PC-9 (cell line): Measurements from ENCODE around the gene TPRKB. TPM values are rescaled to one million over a fixed set of nuclear protein-coding genes. Genes with fewer than 3 reads are reported as not detected.

ENCODE experiments used
- BruUV-seq: library from RNA; stranded (reverse); fragments of 400-500 nt; replicated peaks from 2 replicates; lab custom pipeline; 2021; lab: Mats Ljungman, UMichigan
- CTCF ChIA-PET: fragments of 300-600 bp; sonication (Branson Sonifier 250); formaldehyde crosslinking; loops from one replicate; lab custom pipeline; 2022; ENCODE audit warnings: antibody characterized with exemption; lab: Charles Lee
- POLR2A ChIA-PET: fragments of 300-600 bp; sonication (Branson Sonifier 250); formaldehyde crosslinking; loops from one replicate; lab custom pipeline; 2022; ENCODE audit warnings: antibody characterized with exemption; ENCODE audit not compliant: unreplicated experiment; lab: Charles Lee
- DNase-seq, 2 experiments: peaks; one replicate each; pipeline versions ENCODE4 v3.0.0 to v3.0.0-alpha.2; 2015 to 2022; ENCODE audit warnings: mixed read lengths in 1 of 2
- H2AFZ ChIP-seq: fragments of 200-600 bp; sonication (generic); 2 replicates; pipeline ENCODE4 v1.8.1; 2017; ENCODE audit warnings: antibody characterized with exemption
- H3F3A ChIP-seq: fragments of 200-600 bp; sonication (generic); 2 replicates; pipeline ENCODE4 v1.8.1; 2017; ENCODE audit warnings: antibody characterized with exemption, mild to moderate bottlenecking, low read depth; ENCODE audit not compliant: insufficient read depth
- H3K27ac ChIP-seq: fragments of 200-600 bp; sonication (generic); 2 replicates; pipeline ENCODE4 v1.6.1; 2016; ENCODE audit warnings: mixed run types
- H3K27me3 ChIP-seq: fragments of 200-600 bp; sonication (generic); 2 replicates; pipeline ENCODE4 v1.6.1; 2016; ENCODE audit warnings: low read depth, mixed run types; ENCODE audit not compliant: insufficient read depth
- H3K36me3 ChIP-seq: fragments of 200-600 bp; sonication (generic); 2 replicates; pipeline ENCODE4 v1.6.1; 2016; ENCODE audit warnings: low read depth, mixed run types
- H3K4me1 ChIP-seq: fragments of 200-600 bp; sonication (generic); replicated peaks from 2 replicates; pipeline ENCODE4 v1.6.1; 2016; ENCODE audit warnings: mixed run types; ENCODE audit not compliant: insufficient read depth
- H3K4me2 ChIP-seq: fragments of 200-600 bp; sonication (generic); 2 replicates; pipeline ENCODE4 v1.6.1; 2017; ENCODE audit warnings: mixed run types
- H3K4me3 ChIP-seq: fragments of 200-600 bp; sonication (generic); 2 replicates; pipeline ENCODE4 v1.6.1; 2016; ENCODE audit warnings: mixed run types
- H3K79me2 ChIP-seq: fragments of 200-600 bp; sonication (generic); 2 replicates; pipeline ENCODE4 v1.6.1; 2017; ENCODE audit warnings: low read depth, mixed run types
- H3K9me2 ChIP-seq: fragments of 200-600 bp; sonication (generic); 2 replicates; pipeline ENCODE4 v1.8.1; 2017; ENCODE audit warnings: mild to moderate bottlenecking; ENCODE audit not compliant: insufficient read depth
- H3K9me3 ChIP-seq: fragments of 200-600 bp; sonication (generic); 2 replicates; pipeline ENCODE4 v1.8.1; 2016; ENCODE audit warnings: low read depth; ENCODE audit not compliant: insufficient read depth
- H4K20me1 ChIP-seq: fragments of 200-600 bp; sonication (generic); 2 replicates; pipeline ENCODE4 v1.8.1; 2017; ENCODE audit not compliant: insufficient read depth
- EZH2 ChIP-seq: fragments of 200-600 bp; sonication (generic); IDR thresholded peaks from 2 replicates; pipeline ENCODE4 v1.8.0; 2017; ENCODE audit warnings: antibody characterized with exemption, low read depth
- intact Hi-C: fragments of 100-400 bp; cut with micrococcal nuclease; formaldehyde crosslinking; loops from one replicate; pipeline ENCODE4 v1.10.0; 2022; ENCODE audit not compliant: unreplicated experiment
- total RNA-seq: library from RNA; stranded (reverse); gene quantifications from 2 replicates; pipeline ENCODE4 v1.2.3, GENCODE V29; 2021
- TF ChIP-seq, protein P1 (sequence below): fragments of 200-600 bp; sonication (generic); conservative IDR thresholded peaks from 2 replicates; pipeline ENCODE4 v1.6.1; 2017; ENCODE audit warnings: mixed run types, antibody characterized with exemption, mild to moderate bottlenecking, moderate library complexity

Gene TPRKB
- total RNA-seq, 1 experiment from 2014 or later: 33.8 TPM

DNA sequence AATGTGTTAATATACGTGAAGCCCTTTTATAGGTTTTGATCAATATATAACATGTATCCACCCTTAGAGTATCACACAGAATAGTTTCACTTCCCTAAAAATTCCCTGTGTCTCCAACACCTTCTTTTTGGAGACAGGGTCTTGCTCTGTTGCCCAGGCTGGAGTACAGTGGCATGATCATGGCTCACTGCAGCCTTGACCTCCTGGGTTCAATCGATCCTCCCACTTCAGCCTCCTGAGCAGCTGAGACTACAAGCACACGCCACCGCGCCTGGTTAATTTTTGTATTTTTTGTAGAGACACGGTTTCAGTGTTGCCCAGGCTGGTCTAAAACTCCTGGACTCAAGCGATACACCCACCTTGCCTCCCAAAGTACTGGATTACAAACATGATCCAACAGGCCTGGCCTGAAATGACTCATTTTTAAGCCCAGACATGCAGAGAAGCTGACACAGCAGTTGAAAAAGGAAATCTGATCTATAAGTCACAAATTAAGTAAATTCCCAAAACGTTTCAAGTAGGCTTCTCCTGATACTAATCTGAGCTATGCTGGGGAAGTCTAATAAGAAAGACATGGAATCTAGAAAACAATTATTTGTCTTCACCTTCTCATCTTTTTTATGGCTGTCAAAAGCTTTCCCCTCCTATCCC, 39.8 kb upstream of the TPRKB start:
- Histone ChIP-seq H3K79me2 (peaks cover 24% of the 10 kb centered on the region), H3K4me3 (no peak overlapping the region)

DNA sequence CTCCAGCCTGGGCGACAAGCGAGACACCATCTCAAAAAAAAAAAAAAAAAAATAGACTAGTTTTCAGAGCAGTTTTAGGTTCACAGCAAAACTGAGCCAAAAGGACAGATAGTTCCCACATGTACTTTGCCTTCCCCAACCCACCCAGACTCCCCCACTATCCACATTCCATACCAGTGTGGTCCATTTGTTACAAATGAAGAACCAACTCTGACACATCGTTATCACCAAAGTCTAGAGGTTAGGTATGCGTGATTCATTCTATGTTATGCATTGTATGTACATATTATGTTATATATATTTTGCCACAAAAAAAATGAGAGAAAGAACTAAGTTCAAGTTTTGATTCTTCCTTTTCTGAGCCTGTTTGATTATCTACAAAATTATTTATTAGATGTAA, 39.2 kb upstream of the TPRKB start:
- H3K4me1 ChIP-seq: peaks cover 12% of the 10 kb centered on the region
- H3K9me2 ChIP-seq: no peaks in the 10 kb centered on the region
- H3K36me3 ChIP-seq: peaks cover 39% of the 10 kb centered on the region
- BruUV-seq: no TSS peak
- H3K4me2 ChIP-seq: no peak overlapping the region
- TF ChIP-seq EZH2: no peak
- TF ChIP-seq, protein P1, sequence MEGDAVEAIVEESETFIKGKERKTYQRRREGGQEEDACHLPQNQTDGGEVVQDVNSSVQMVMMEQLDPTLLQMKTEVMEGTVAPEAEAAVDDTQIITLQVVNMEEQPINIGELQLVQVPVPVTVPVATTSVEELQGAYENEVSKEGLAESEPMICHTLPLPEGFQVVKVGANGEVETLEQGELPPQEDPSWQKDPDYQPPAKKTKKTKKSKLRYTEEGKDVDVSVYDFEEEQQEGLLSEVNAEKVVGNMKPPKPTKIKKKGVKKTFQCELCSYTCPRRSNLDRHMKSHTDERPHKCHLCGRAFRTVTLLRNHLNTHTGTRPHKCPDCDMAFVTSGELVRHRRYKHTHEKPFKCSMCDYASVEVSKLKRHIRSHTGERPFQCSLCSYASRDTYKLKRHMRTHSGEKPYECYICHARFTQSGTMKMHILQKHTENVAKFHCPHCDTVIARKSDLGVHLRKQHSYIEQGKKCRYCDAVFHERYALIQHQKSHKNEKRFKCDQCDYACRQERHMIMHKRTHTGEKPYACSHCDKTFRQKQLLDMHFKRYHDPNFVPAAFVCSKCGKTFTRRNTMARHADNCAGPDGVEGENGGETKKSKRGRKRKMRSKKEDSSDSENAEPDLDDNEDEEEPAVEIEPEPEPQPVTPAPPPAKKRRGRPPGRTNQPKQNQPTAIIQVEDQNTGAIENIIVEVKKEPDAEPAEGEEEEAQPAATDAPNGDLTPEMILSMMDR: no peak
- DNase-seq: no peak
- no peaks in the 10 kb centered on the region for H3K27me3 ChIP-seq
- intact Hi-C loops: no loop called here
- no peak overlapping the region for H3K4me3 ChIP-seq
- ChIA-PET POLR2A (no interaction called here), CTCF (interaction anchor here (0.6 kb wide), 1 partner anchor 36 kb away, joined by 22 read pairs; no protein-coding TSS in a partner anchor)
- H2AFZ ChIP-seq: no peak overlapping the region
- no peaks in the 10 kb centered on the region for H3K9me3 ChIP-seq
- H3K79me2 ChIP-seq: peaks cover 24% of the 10 kb centered on the region
- peaks cover 4% of the 10 kb centered on the region; the same call in 1 of the 2 replicates for H4K20me1 ChIP-seq
- H3K27ac ChIP-seq: no peak overlapping the region
- no peaks in the 10 kb centered on the region for H3F3A ChIP-seq

More for the DNA sequence above, 39.8 kb upstream of the TPRKB start:
- Histone ChIP-seq H3K4me2 (no peak overlapping the region), H3F3A (no peaks in the 10 kb centered on the region), H3K9me2 (no peaks in the 10 kb centered on the region), H3K4me1 (peaks cover 12% of the 10 kb centered on the region), H3K27me3 (no peaks in the 10 kb centered on the region), H3K9me3 (no peaks in the 10 kb centered on the region), H2AFZ (no peak overlapping the region), H3K36me3 (peaks cover 39% of the 10 kb centered on the region), H4K20me1 (peaks cover 4% of the 10 kb centered on the region; the same call in 1 of the 2 replicates), H3K27ac (no peak overlapping the region)
- ChIA-PET CTCF (no interaction called here), POLR2A (no interaction called here)
- no TSS peak for BruUV-seq
- DNase-seq: peak in 1 of 2 experiments; percentile 27
- TF ChIP-seq, protein P1: no peak
- no peak for TF ChIP-seq EZH2
- intact Hi-C loops: no loop called here

DNA sequence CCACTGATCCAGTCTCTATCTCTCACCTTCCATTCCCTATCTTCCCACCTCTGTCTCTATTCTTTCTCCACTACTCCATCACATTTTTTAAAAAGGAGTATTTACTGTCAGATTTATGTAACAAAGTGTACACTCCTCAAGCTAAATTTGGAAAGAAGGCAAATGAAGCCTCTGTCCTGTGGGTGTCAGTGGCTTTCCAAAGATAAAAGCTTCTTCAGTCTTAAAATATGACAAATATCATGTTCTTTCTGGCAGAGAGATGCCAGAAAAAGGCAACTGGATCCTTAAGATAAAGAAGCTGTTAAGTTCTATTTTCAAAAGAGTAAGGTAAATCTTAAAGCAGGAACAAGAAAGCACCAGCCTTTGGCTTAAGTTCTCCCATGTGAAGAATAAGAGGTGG, 35.7 kb upstream of the TPRKB start:
- TF ChIP-seq, protein P1: no peak
- no peak for TF ChIP-seq EZH2
- Histone ChIP-seq H3K79me2 (0 out of 2 replicates have a peak, but pooled peaks cover 5% of the 10 kb centered on the region), H3K4me2 (no peak overlapping the region), H3K9me2 (no peaks in the 10 kb centered on the region), H3K9me3 (no peaks in the 10 kb centered on the region), H3K4me1 (no peaks in the 10 kb centered on the region), H2AFZ (no peak overlapping the region), H3K4me3 (no peak overlapping the region), H3F3A (no peaks in the 10 kb centered on the region), H4K20me1 (peaks cover 4% of the 10 kb centered on the region; the same call in 1 of the 2 replicates), H3K36me3 (peaks cover 62% of the 10 kb centered on the region), H3K27ac (no peak overlapping the region), H3K27me3 (no peaks in the 10 kb centered on the region)
- ChIA-PET POLR2A (interaction anchor here (0.6 kb wide), 1 partner anchor 428 kb away, joined by 17 read pairs; no protein-coding TSS in a partner anchor), CTCF (no interaction called here)
- no TSS peak for BruUV-seq
- intact Hi-C loops: no loop called here
- no peak for DNase-seq
